Medulla oblongata (tissue), 1 donor: ENCODE data around the gene ATP13A2.
"Not testable (repeated sequence)": the region's sequence is repeated elsewhere in the genome, so short reads cannot be mapped to it uniquely, and the experiment has no call there.

Source experiments
- DNase-seq: peaks from one replicate; pipeline ENCODE4 v3.0.0-alpha.2; 2015; ENCODE audit errors: extremely low spot score

The ATP13A2 gene

DNA sequence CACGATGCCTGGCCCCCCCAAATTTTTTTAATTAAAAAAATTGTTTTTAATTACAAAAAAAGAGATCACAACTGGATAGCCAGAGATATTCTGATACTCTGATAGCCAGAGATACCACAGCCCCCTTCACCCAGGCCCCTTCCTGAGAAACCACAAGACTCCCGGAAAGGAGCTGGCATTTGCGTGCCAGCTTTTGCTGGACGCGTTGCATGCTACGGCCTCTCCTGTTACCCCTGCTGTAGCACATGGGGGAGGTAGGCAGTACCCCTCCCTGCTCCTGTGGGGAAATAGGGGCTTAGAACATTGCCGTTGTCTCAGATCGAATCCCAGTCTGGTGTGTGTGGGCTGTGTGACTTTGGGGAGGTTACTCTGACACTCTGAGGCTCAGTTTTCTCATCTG, 54.0 kb downstream of the ATP13A2 start:
- DNase-seq, result no peak

DNA sequence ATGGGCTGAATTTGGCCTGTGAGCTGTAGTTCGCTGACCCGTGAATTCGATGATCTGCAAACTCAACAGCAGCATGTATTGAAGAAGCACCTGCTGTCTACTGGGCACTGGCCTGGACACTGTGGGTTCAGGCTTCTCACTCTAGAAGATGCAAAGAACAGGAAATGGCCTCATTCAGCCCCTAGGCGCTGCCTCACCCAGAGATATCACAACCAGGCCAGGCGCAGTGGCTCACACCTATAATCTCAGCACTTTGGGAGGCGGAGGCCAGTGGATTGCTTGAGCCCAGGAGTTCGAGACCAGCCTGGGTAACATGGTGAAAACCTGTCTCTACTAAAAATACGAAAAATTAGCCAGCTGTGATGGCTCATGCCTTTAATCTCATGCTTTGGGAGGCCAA, 55.0 kb downstream of the ATP13A2 start:
- DNase-seq, result no peak

DNA sequence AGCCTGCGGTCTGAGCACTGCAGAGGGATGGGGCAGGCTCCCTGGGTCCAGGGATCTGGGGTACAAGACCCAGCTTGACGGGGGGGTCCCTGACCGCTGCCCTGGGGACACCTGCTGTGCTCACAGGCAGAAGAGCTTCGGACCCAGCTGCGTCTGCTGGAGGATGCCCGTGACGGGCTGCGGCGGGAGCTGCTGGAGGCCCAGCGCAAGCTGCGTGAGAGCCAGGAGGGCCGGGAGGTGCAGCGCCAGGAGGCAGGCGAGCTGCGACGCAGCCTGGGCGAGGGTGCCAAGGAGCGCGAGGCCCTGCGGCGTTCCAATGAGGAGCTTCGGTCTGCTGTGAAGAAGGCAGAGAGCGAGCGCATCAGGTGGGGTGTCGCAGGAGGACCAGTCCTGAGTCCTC, 56.5 kb downstream of the ATP13A2 start:
- DNase-seq, result no peak

DNA sequence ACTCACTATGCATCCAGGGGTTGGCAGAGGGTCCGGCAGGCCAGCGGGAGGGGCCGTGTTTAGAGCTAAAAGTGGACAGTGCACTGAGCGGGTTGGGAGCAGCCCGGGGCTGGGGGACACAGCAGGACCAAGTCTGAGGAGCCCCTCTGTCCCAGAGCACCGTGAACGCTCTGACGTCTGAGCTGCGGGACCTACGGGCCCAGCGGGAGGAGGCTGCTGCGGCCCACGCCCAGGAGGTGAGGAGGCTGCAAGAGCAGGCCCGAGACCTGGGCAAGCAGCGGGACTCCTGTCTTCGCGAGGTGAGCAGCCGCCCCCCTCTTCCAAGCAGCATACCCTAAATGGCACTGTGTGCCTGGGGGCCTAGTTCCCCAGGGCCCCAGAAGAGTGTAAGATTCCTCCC, 57.1 kb downstream of the ATP13A2 start:
- no peak for DNase-seq

DNA sequence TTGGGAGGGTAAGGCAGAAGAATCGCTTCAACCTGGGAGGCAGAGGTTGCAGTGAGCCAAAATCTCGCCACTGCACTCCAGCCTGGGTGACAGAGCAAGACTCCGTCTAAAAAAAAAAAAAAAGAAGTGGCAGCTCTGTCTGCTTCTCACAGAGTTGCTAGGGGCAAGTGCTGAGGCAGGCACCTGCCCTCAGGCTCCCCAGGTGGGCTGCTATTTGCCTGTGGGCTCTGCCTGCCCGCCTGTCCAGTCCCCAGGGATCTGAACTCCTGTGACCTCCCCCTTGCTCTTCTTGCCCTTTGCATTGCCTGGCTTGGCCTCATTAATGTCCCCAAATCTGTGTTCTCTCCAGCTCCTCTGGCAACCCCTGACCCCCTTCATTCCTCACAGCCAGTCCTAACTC, 59.4 kb downstream of the ATP13A2 start:
- DNase-seq, result not testable (repeated sequence)

DNA sequence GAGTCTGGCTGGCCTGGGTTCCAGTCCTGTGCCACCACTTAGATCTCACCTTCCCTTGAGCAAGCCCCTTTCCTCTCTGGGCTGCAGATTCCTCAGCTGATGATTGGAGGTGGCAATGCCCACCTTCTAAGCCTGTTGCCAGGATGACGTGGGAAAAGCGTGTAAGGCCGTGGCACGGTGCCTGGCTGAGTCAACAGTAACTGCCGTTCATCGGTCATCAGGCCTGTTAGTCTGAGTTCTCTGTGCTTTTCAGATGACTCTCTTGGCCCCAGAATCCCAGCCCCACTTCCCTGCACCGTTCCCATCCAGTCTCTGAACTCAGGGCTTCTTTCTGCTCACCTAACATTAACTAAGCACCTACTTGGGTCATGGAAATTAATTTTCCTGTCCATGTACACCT, 62.7 kb downstream of the ATP13A2 start:
- not testable (repeated sequence) for DNase-seq

DNA sequence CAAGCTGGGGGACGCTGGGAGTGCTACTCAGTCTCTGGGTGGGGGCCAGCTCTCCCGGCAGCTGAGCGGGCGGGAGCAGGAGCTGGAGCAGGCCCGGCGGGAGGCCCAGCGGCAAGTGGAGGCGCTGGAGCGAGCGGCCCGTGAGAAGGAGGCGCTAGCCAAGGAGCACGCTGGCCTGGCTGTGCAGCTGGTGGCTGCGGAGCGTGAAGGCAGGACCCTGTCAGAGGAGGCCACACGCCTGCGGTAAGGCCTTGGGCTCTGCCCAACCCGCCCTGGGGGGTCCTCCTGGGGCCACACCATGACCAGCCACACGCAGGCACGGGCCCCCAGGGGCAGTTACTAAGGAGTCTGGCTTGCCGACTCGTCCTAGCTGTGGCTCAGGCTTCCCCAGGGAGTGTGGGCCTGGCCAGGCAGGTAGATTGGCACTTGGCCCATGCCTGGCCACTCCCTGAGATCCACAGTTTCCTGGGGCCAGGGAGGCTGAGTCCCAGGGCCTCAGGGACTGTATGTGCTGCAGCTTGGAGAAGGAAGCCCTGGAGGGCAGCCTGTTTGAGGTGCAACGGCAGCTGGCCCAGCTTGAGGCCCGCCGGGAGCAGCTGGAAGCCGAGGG, 63.3 kb downstream of the ATP13A2 start:
- DNase-seq, result not testable (repeated sequence)

DNA sequence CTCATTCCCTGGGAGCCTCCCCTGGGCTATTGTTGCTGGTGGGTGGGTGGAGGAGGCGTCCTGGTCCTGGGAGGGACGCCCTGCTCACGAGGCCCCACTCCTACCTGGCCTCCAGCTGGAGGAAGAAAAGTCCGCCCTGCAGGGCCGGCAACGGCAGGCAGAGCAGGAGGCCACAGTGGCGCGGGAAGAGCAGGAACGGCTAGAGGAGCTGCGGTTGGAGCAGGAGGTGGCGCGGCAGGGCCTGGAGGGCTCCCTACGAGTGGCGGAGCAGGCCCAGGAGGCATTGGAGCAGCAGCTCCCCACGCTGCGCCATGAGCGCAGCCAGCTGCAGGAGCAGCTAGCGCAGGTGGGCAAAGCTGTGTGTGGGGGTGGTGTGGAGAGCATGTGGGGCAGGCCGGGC, 65.1 kb downstream of the ATP13A2 start:
- no peak for DNase-seq

DNA sequence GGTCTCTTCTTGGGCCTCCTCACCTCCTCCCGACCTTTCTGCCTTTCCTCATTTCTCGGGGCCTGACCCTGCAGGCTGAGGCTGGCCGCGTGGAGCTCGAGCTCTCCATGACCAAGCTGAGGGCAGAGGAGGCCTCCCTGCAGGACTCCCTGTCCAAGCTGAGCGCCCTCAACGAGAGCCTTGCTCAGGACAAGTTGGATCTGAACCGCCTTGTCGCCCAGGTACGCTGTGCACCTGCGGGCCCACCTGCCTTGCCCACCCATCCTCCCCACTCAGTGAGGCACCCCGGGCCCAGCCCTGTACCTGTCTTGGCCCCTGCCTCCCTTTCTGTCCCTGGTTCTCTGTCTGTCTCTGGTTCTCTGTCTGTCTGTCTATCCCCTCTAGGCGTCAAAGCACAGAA, 65.5 kb downstream of the ATP13A2 start:
- not testable (repeated sequence) for DNase-seq

DNA sequence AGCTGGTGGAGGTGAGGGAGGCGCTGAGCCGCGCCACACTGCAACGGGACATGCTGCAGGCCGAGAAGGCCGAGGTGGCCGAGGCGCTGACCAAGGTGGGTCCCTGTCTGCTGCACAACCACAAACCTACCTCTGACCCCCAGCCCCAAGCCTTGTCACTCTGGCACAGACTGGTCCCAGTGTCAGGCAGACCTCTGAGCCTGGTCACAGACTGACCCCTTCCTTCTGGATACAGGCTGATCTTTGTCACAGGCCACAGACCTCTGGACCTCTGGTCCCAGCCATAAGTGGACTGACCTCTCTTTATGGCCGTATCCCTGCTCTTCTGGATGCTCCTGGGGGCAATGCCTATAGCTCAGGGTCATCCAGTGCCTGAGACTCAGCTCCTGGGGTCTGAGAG, 66.2 kb downstream of the ATP13A2 start:
- not testable (repeated sequence) for DNase-seq

DNA sequence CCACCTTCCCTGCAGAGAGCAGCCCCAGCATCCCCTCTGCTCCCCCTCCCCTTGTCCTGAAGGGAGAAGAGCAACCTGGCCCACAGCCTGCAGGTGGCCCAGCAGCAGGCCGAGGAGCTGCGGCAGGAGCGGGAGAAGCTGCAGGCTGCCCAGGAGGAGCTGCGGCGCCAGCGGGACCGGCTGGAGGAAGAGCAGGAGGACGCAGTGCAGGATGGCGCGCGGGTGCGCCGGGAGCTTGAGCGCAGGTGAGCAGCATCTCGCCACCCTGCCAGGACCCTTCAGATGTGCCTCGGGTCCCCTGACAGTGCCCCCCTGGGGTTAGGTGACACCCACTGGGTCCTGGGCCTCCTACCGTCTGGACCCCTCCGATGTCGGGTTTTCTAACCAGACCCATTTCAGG, 67.7 kb downstream of the ATP13A2 start:
- no peak for DNase-seq

DNA sequence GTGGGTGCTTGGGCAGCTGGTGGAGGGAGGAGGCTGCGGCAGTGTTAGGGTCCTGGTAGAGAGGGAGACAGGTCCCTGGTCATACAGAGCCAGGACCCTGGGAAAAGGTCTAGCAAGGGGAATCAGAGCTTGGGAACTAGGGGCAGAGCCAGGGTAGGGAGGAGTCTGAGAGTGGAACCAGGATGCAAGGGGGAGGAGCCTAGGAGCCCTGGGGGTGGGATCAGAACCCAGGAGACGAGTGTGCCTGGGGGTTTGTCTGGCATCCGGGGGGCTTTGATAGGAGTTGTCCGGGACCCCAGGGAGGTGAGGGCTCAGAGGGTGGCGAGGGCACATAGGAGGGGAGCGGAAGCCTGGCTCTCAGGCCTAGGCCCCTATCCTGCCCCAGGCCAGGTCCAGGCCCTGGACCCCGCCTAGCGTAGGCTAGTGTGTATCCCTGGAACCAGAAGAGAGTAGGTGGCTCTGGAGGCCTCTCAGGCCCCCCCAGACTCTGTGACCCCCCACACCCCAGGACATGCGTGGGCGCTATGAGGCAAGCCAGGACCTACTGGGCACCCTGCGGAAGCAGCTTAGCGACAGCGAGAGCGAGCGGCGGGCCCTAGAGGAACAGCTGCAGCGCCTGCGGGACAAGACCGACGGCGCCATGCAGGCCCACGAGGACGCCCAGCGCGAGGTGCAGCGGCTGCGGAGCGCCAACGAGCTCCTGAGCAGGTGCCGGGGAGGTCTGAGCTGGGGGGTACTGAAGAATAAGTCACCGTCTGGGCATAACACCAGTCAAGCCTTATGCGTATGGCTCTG, 72.1 kb downstream of the ATP13A2 start:
- DNase-seq, result not testable (repeated sequence)

DNA sequence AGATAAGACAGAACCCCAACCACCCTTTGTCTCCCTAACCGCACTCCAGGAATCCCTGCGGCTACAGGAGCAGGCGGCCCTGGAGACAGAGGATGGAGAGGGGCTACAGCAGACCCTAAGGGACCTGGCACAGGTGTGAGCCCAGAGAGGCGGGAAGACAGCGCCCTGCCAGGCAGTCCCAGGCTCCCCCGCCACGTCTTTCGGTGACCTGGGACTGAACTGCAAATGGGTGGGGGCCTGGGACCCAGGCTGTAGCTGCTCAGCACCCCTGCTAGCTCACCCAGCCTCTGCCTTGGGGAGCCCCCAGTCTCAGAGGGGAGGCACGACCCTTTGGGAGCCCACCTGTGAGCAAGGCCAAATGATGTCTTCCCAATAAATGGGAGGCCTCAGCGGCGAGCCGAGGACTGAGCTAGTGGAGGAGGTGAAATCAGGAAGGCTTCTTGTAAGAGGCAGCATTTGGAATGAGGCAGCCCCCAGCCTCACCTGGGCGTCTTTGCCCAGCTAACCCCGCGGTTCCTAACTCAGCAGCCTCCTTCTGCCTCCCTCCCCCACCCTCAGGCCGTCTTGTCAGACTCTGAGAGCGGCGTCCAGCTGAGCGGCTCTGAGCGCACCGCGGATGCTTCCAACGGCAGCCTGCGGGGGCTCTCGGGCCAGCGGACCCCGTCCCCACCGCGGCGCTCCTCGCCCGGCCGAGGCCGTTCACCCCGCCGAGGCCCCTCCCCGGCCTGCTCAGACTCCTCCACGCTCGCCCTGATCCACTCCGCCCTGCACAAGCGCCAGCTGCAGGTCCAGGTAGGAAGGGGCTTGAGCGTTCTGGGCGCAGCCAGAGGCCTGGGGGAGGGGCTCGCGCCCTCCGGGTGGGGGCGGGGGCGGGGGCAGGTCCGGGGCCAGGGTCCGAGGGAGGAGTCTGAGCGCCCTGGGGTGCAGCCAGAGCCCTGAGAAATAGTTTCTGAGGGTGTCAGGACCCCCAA, 73.1 kb downstream of the ATP13A2 start:
- DNase-seq, result no peak

DNA sequence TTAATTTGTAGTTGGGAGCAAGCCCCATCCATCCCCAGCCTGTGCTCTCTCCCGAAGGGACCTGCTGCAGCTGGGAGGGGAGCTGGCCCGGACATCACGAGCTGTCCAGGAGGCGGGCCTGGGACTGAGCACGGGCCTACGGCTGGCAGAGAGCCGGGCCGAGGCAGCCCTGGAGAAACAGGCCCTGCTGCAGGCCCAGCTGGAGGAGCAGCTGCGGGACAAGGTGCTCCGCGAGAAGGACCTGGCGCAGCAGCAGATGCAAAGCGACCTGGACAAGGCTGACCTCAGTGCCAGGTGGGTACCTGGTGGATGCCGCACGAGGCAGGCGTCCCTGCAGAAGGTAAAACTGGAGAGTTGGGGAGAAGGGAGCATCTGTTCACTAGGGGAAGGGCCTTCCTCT, 75.1 kb downstream of the ATP13A2 start:
- DNase-seq, result not testable (repeated sequence)
